ENCODE measurements around the gene RUSC1. TPM values are rescaled to one million over a fixed set of nuclear protein-coding genes. Genes with fewer than 3 reads are reported as not detected.

Gene RUSC1
- total and polyA plus RNA-seq, 2 donors (not counting 3 experiments of a cell fraction or from before 2014, with no cell fraction given), result 42.4 to 46.6 TPM

DNA sequence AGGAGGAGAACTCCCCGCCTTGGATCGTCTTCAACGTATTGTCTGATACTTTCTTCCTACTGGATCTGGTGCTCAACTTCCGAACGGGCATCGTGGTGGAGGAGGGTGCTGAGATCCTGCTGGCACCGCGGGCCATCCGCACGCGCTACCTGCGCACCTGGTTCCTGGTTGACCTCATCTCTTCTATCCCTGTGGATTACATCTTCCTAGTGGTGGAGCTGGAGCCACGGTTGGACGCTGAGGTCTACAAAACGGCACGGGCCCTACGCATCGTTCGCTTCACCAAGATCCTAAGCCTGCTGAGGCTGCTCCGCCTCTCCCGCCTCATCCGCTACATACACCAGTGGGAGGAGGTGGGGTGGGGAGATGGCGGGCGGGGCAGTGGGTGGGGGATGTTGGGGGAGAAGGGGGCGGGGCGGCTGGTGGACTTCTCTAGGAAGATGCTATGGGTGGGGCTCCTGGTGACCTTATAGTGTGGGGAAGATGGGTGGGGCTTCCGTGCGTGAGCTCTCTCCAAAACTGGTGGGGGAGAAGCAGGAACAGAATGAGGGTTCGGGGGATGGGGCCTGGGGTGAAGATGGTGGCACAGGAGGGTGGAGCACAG lies 38.1 kb upstream of the RUSC1 start:
- dilution Hi-C loops (cut with MboI; ENCODE audit: extremely low pct_ligation_motif_present, low sequenced_read_pairs) (no loop called here), intact Hi-C loops (cut with micrococcal nuclease) (no loop called here)
- no peaks in the 10 kb centered on the region for H3K36me3 ChIP-seq (ENCODE audit: control insufficient read depth in 2 of 2, extremely low read depth in 1 of 2, insufficient read depth in 2 of 2, low read length in 2 of 2)
- no peak overlapping the region for H2AFZ ChIP-seq (ENCODE audit: low read depth, low read length)
- H4K20me1 ChIP-seq (replicated peaks; ENCODE audit: control insufficient read depth, extremely low read depth, insufficient read depth, low read length), result no peaks in the 10 kb centered on the region
- H3K27me3 ChIP-seq (ENCODE audit: control insufficient read depth in 2 of 2, insufficient read depth in 2 of 2, low read length in 2 of 2), result peaks cover 0 to 2% of the 10 kb centered on the region in 2 experiments
- H3K79me2 ChIP-seq (ENCODE audit: control insufficient read depth, insufficient read depth, low read length), result no peaks in the 10 kb centered on the region
- FAIRE-seq, result no peak
- no peak for DNase-seq (ENCODE audit: low read depth, low spot score)
- no peak overlapping the region for H3K4me2 ChIP-seq (ENCODE audit: insufficient read depth, low read length)
- no peak overlapping the region for H3K9ac ChIP-seq (replicated peaks; ENCODE audit: extremely low read depth, insufficient read depth, low read length)
- ChIA-PET CTCF (no interaction called here), POLR2A (no interaction called here)
- H3K9me1 ChIP-seq (replicated peaks; ENCODE audit: control insufficient read depth, extremely low read depth, insufficient read depth, low read length), result no peaks in the 10 kb centered on the region
- no peak overlapping the region for H3K4me3 ChIP-seq (replicated peaks in 1 of 3; ENCODE audit: insufficient read depth in 1 of 3, low read depth in 1 of 3, low read length in 3 of 3)
- no peaks in the 10 kb centered on the region for H3K9me3 ChIP-seq (replicated peaks; ENCODE audit: control insufficient read depth, insufficient read depth, low read length)
- TF ChIP-seq JUN (IDR thresholded peaks at IDR 0.05; ENCODE audit: borderline replicate concordance, insufficient read depth, insufficient read length, low read depth) (no peak), MYC (IDR thresholded peaks at IDR 0.05; ENCODE audit: low read depth, low read length) (no peak), POLR2AphosphoS5 (IDR thresholded peaks at IDR 0.05; ENCODE audit: insufficient read depth, low read depth, low read length) (no peak), CTCF (IDR thresholded peaks at IDR 0.05; ENCODE audit: extremely low read depth in 1 of 2, insufficient read depth in 1 of 2, low read depth in 1 of 2, low read length in 2 of 2) (no peak), FOS (IDR thresholded peaks at IDR 0.05; ENCODE audit: borderline replicate concordance, insufficient read depth, low read length) (no peak)
- TF ChIP-seq, protein P1, sequence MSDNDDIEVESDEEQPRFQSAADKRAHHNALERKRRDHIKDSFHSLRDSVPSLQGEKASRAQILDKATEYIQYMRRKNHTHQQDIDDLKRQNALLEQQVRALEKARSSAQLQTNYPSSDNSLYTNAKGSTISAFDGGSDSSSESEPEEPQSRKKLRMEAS (IDR thresholded peaks at IDR 0.05; ENCODE audit: insufficient read depth, insufficient read length), result no peak
- peaks cover 7% of the 10 kb centered on the region for H3K4me1 ChIP-seq (ENCODE audit: control insufficient read depth, extremely low read depth, insufficient read depth, low read length)
- no TSS peak for BruUV-seq (replicated peaks)
- H3K27ac ChIP-seq (ENCODE audit: insufficient read depth, low read depth, low read length), result no peak overlapping the region

Measured in endothelial cell of umbilical vein (primary cell).